WI38 (cell line): ENCODE results near the gene ZNF598.
A peak's percentile ranks its signal among the peaks of the same experiment; 100 is the strongest.

Experiments
- H3K4me3 ChIP-seq: 2 replicates; pipeline ENCODE4 v1.5.1; 2011; ENCODE audit warnings: low read depth, mild to moderate bottlenecking, control low read depth, low read length
- TF ChIP-seq, protein P1 (sequence below): IDR thresholded peaks from 2 replicates; pipeline ENCODE4 v1.5.1; 2012; ENCODE audit warnings: low read depth, mild to moderate bottlenecking, control low read depth, low read length

The ZNF598 gene

DNA sequence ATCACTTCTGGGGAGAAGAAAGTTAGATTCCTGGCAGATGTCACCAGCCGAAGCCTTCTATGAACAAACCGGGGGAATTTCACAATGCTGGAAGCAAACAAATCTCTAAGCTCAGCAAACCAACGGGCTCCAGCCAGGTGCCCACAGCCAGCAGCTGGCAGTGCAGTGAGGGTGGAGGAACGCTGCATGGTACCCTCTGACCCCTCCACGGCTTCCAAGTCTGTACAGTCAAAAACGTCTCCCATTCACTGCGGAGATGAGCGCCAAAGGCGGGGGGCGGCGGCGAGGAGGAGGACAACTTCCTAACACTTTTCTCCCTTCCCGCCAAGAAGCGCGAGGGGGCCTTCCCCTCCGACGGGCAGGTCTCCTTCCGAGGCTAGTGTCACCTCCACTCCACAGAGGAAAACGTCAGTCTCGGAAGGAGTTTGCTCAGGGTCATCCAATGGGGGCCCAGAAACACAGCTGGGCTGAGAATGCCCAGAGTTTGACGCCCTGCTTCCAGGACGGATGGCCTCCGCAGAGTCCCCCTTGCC, 924 bp downstream of the ZNF598 start:
- TF ChIP-seq, protein P1, sequence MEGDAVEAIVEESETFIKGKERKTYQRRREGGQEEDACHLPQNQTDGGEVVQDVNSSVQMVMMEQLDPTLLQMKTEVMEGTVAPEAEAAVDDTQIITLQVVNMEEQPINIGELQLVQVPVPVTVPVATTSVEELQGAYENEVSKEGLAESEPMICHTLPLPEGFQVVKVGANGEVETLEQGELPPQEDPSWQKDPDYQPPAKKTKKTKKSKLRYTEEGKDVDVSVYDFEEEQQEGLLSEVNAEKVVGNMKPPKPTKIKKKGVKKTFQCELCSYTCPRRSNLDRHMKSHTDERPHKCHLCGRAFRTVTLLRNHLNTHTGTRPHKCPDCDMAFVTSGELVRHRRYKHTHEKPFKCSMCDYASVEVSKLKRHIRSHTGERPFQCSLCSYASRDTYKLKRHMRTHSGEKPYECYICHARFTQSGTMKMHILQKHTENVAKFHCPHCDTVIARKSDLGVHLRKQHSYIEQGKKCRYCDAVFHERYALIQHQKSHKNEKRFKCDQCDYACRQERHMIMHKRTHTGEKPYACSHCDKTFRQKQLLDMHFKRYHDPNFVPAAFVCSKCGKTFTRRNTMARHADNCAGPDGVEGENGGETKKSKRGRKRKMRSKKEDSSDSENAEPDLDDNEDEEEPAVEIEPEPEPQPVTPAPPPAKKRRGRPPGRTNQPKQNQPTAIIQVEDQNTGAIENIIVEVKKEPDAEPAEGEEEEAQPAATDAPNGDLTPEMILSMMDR = no peak
- H3K4me3 ChIP-seq = peak overlapping the region; percentile 84

DNA sequence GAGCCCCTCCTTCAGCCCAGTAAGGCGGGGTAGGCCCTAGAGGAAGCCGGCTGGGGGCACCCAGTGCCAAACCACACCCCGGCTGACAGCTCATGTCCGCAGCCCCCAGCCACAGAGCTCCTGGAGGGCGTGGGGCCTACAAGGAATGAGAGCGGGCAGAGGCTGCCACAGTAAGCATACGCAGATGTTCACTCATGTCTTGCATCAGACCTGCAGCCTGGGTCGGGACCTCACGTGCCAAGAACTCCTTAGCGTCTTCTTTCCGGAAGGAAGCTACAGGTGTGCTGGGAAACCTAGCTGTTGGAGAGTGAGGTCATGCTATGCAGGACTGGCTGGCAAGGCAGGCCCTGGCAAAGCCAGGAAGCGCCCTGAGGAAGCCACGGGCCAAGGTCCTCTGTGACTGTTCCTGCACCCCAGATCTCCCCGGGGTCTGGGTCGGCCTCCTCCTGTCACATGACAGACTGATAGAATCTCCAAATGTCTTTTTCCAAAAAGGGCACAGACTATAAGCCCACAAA, 1.6 kb downstream of the ZNF598 start:
- TF ChIP-seq, protein P1 = no peak
- H3K4me3 ChIP-seq = peak overlapping the region; percentile 84

DNA sequence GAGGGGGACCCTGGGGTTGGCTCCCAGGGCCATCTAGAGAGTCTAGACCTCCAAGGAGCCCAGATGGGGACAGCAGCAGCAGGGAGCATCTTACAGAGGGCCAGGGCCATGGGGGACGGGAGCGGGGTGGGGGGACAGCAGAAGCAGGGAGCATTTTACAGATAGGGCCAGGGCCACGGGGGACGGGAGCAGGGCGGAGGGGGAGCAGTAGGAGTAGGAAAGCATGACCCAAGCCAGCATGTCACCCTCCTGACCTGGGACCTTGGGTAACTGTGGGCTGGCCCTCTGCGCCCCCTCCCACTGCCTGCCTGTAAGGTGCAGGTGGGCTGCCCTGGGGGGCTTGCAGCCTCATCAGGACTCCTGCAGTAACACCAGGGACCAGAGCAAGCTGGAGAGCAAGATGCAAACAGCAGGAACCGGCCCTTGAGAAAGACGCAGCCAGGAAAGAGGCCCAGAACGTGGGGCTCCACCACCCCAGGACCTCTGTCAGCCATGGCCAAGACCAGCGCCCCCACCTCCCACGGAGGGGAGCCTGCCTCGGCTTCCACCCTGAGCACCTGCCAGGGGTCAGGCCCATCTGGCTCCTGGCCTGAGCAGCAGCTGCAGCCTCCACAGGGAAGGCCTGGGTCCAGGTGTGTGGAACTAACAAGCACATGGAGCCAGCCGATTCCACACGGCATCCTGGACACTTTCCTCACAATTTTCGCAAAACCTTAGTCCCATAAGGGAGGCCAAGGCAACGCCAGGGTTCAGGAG, 2.4 kb downstream of the ZNF598 start:
- TF ChIP-seq, protein P1 = no peak
- peak overlapping the region; percentile 84 for H3K4me3 ChIP-seq

DNA sequence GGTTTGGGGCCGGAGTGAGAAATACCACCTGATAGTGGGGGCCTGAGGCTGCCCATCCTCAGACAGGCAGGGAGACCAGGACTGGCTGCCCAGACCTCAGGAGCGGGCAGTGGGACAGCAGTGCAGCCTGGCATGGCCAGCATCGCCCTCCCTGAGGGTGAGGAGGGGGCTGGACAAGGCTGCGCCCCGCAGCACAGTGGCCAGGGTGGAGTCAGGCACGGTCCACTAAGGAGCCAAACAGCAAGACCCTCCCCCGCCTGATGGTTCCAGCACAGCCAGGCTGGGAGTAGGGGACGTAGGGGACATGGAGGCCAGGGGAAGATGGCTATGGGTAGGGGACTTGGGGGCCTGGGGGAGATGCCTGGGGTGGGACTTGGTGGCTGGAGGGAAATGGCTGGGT, 3.3 kb downstream of the ZNF598 start:
- TF ChIP-seq, protein P1 = no peak
- H3K4me3 ChIP-seq = no peak overlapping the region

DNA sequence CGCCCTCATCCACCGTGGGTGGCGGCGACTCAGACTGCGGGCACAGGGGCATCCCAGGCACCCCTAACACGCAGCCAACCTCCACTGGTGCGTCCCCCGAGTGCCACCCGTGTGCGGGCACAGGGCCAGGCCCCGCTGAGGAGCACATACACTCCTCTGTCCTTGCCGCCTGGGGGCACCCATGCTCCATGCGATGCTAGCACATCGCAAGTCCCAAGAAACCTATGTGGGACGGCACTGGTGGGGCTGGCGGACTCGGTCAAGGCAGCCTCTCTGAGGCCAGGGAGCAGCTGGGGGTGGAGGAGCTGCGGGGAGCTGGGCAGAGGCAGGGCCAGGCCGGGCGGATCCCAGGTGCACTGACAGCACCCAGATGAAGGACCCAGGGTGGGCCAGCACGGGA, 4.0 kb downstream of the ZNF598 start:
- TF ChIP-seq, protein P1 = no peak
- no peak overlapping the region for H3K4me3 ChIP-seq

DNA sequence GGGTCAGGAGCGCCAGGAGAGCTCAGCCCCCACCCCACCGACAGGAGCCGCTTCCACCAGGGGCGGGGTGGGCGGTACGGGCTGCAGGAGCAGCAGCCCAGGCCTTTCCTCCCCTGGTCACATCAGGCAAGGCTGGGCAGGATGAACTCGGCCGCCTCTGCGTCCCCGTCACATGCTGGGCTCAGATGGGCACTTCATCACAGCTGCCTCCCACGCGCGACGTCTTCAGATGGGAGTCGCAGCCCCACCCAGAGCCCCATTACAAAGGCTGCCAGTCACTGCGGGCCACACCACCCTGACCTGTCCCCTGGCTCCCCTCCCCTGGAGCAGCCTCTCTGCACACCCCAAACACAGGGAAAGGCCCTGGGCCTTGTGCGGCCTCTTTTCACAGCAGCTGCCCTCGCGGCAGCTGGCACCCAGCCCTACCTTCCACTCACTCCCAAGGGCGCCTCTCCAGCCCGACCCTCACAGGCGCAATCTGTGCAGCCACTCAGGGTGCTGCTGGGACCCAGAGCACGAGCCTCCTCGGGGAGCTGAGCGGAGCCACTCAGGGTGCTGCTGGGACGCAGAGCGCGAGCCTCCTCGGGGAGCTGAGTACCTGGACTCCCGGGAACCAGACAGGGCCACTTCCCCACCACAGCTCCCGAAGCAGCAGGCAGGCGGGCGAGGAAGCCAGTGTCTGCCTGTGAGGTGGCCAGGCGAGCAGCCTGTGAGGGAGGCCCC, 4.7 kb downstream of the ZNF598 start:
- no peak overlapping the region for H3K4me3 ChIP-seq

More for the DNA sequence above, 4.7 kb downstream of the ZNF598 start:
- TF ChIP-seq, protein P1 = no peak
